WTC11 (cell line): ENCODE results near the gene PPP1R27. TPM values are rescaled to one million over a fixed set of nuclear protein-coding genes. Genes with fewer than 3 reads are reported as not detected.
A peak's percentile ranks its signal among the peaks of the same experiment; 100 is the strongest.

Experiments
- ATAC-seq: fragments of 200-7000 bp; cut with Tn5 transposase; 2 replicates; pipeline ENCODE4 v1.10.0; 2021; ENCODE audit warnings: mild to moderate bottlenecking, moderate library complexity
- CTCF ChIA-PET: fragments of 300-600 bp; sonication (Branson Sonifier 250); formaldehyde crosslinking; loops from one replicate; lab custom pipeline; 2021; ENCODE audit warnings: antibody characterized with exemption; lab: Charles Lee
- POLR2A ChIA-PET: fragments of 350-600 bp; sonication (Branson Sonifier 250); formaldehyde crosslinking; loops from one replicate; lab custom pipeline; 2021; ENCODE audit warnings: antibody characterized with exemption; lab: Charles Lee
- DNase-seq: peaks from one replicate; pipeline ENCODE4 v3.0.0; 2021; ENCODE audit warnings: low spot score
- H3K27ac Mint-ChIP-seq: 2 replicates; pipeline ENCODE4 v1.8.0; 2021; ENCODE audit warnings: mixed read lengths
- H3K27me3 Mint-ChIP-seq: 2 replicates; pipeline ENCODE4 v1.8.0; 2021; ENCODE audit warnings: low read depth, mild to moderate bottlenecking, moderate library complexity, mixed read lengths
- H3K36me3 Mint-ChIP-seq: 2 replicates; pipeline ENCODE4 v1.8.0; 2021; ENCODE audit warnings: mixed read lengths
- H3K4me1 Mint-ChIP-seq: 2 replicates; pipeline ENCODE4 v1.8.0; 2022; ENCODE audit warnings: mixed read lengths
- H3K4me3 Mint-ChIP-seq: 2 replicates; pipeline ENCODE4 v1.8.0; 2021; ENCODE audit warnings: mild to moderate bottlenecking, moderate library complexity, mixed read lengths
- H3K9me3 Mint-ChIP-seq: 2 replicates; pipeline ENCODE4 v1.8.0; 2021; ENCODE audit warnings: mixed read lengths
- ATF1 ChIP-seq: sonication (generic); formaldehyde crosslinking; IDR thresholded peaks from 2 replicates; pipeline ENCODE4 v1.8.1; 2023; ENCODE audit warnings: mild to moderate bottlenecking, moderate library complexity, missing genetic modification reagents
- FOXJ3 ChIP-seq: sonication (generic); formaldehyde crosslinking; IDR thresholded peaks from 2 replicates; pipeline ENCODE4 v1.9.0; 2021; ENCODE audit warnings: missing genetic modification reagents, mild to moderate bottlenecking, borderline replicate concordance
- FOXP4 ChIP-seq: sonication (generic); formaldehyde crosslinking; IDR thresholded peaks from 2 replicates; pipeline ENCODE4 v1.8.0; 2022; ENCODE audit warnings: mild to moderate bottlenecking, missing genetic modification reagents
- HMGXB4 ChIP-seq: sonication (generic); formaldehyde crosslinking; IDR thresholded peaks from 2 replicates; pipeline ENCODE4 v1.8.1; 2023; ENCODE audit warnings: mild to moderate bottlenecking, moderate library complexity, missing genetic modification reagents
- JAZF1 ChIP-seq: fragments of 250-450 bp; sonication (Bioruptor Pico); IDR thresholded peaks from 2 replicates; pipeline ENCODE4 v1.9.0; 2021; ENCODE audit warnings: moderate library complexity, mild to moderate bottlenecking, inconsistent platforms
- NR1H2 ChIP-seq: sonication (generic); formaldehyde crosslinking; IDR thresholded peaks from 2 replicates; pipeline ENCODE4 v1.9.0; 2021; ENCODE audit warnings: mild to moderate bottlenecking, moderate library complexity, missing genetic modification reagents
- ZNF232 ChIP-seq: sonication (generic); formaldehyde crosslinking; IDR thresholded peaks from 2 replicates; pipeline ENCODE4 v1.8.0; 2022; ENCODE audit warnings: mild to moderate bottlenecking, missing genetic modification reagents
- ZNF512 ChIP-seq: sonication (generic); formaldehyde crosslinking; IDR thresholded peaks from 2 replicates; pipeline ENCODE4 v1.8.1; 2022; ENCODE audit warnings: missing genetic modification reagents, borderline replicate concordance
- total RNA-seq: library from RNA; stranded (reverse); gene quantifications from 3 replicates; pipeline ENCODE4 v1.2.3, GENCODE V29; 2021
- TF ChIP-seq, protein P1 (sequence below): sonication (generic); formaldehyde crosslinking; conservative IDR thresholded peaks from 2 replicates; pipeline ENCODE4 v1.8.1; 2023; ENCODE audit warnings: mild to moderate bottlenecking, low read depth, missing genetic modification reagents, moderate library complexity
- TF ChIP-seq, protein P2 (sequence below): sonication (generic); formaldehyde crosslinking; IDR thresholded peaks from 2 replicates; pipeline ENCODE4 v1.8.1; 2023; ENCODE audit warnings: mild to moderate bottlenecking, missing genetic modification reagents
- TF ChIP-seq, protein P3 (sequence below): fragments of 200-600 bp; IDR thresholded peaks from 2 replicates; pipeline ENCODE4 v1.8.0; 2022; ENCODE audit warnings: antibody characterized with exemption
- TF ChIP-seq, protein P4 (sequence below): sonication (generic); formaldehyde crosslinking; IDR thresholded peaks from 2 replicates; pipeline ENCODE4 v1.8.0; 2023; ENCODE audit warnings: mild to moderate bottlenecking, missing genetic modification reagents
- TF ChIP-seq, protein P5 (sequence below): sonication (generic); formaldehyde crosslinking; IDR thresholded peaks from 2 replicates; pipeline ENCODE4 v1.8.0; 2022; ENCODE audit warnings: missing genetic modification reagents

PPP1R27 gene
- total RNA-seq, 1 experiment from 2014 or later = not detected

- Mint-ChIP-seq H3K9me3 (no peaks in the 10 kb centered on the region), H3K27me3 (no peaks in the 10 kb centered on the region), H3K27ac (peak overlapping the region; percentile 32; the same call in 1 of the 2 replicates), H3K36me3 (peaks cover 25% of the 10 kb centered on the region), H3K4me3 (no peak overlapping the region)
- ChIA-PET POLR2A (interaction anchor here (0.6 kb wide), 1 partner anchor 48 kb away, joined by 3 read pairs; no protein-coding TSS in a partner anchor), CTCF (no interaction called here)
- no peak for DNase-seq
- no peak for TF ChIP-seq FOXP4
- no peak for TF ChIP-seq FOXJ3 (CRISPR knock-in tag)
- TF ChIP-seq, protein P1, sequence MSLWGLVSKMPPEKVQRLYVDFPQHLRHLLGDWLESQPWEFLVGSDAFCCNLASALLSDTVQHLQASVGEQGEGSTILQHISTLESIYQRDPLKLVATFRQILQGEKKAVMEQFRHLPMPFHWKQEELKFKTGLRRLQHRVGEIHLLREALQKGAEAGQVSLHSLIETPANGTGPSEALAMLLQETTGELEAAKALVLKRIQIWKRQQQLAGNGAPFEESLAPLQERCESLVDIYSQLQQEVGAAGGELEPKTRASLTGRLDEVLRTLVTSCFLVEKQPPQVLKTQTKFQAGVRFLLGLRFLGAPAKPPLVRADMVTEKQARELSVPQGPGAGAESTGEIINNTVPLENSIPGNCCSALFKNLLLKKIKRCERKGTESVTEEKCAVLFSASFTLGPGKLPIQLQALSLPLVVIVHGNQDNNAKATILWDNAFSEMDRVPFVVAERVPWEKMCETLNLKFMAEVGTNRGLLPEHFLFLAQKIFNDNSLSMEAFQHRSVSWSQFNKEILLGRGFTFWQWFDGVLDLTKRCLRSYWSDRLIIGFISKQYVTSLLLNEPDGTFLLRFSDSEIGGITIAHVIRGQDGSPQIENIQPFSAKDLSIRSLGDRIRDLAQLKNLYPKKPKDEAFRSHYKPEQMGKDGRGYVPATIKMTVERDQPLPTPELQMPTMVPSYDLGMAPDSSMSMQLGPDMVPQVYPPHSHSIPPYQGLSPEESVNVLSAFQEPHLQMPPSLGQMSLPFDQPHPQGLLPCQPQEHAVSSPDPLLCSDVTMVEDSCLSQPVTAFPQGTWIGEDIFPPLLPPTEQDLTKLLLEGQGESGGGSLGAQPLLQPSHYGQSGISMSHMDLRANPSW = no peak
- TF ChIP-seq ATF1 = no peak
- TF ChIP-seq, protein P2, sequence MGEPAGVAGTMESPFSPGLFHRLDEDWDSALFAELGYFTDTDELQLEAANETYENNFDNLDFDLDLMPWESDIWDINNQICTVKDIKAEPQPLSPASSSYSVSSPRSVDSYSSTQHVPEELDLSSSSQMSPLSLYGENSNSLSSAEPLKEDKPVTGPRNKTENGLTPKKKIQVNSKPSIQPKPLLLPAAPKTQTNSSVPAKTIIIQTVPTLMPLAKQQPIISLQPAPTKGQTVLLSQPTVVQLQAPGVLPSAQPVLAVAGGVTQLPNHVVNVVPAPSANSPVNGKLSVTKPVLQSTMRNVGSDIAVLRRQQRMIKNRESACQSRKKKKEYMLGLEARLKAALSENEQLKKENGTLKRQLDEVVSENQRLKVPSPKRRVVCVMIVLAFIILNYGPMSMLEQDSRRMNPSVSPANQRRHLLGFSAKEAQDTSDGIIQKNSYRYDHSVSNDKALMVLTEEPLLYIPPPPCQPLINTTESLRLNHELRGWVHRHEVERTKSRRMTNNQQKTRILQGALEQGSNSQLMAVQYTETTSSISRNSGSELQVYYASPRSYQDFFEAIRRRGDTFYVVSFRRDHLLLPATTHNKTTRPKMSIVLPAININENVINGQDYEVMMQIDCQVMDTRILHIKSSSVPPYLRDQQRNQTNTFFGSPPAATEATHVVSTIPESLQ (CRISPR knock-in tag) = no peak
- TF ChIP-seq, protein P3, sequence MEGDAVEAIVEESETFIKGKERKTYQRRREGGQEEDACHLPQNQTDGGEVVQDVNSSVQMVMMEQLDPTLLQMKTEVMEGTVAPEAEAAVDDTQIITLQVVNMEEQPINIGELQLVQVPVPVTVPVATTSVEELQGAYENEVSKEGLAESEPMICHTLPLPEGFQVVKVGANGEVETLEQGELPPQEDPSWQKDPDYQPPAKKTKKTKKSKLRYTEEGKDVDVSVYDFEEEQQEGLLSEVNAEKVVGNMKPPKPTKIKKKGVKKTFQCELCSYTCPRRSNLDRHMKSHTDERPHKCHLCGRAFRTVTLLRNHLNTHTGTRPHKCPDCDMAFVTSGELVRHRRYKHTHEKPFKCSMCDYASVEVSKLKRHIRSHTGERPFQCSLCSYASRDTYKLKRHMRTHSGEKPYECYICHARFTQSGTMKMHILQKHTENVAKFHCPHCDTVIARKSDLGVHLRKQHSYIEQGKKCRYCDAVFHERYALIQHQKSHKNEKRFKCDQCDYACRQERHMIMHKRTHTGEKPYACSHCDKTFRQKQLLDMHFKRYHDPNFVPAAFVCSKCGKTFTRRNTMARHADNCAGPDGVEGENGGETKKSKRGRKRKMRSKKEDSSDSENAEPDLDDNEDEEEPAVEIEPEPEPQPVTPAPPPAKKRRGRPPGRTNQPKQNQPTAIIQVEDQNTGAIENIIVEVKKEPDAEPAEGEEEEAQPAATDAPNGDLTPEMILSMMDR = no peak
- TF ChIP-seq JAZF1 (CRISPR knock-in tag) = no peak
- no peak for TF ChIP-seq NR1H2
- no peak for TF ChIP-seq ZNF232 (CRISPR knock-in tag)
- TF ChIP-seq, protein P4, sequence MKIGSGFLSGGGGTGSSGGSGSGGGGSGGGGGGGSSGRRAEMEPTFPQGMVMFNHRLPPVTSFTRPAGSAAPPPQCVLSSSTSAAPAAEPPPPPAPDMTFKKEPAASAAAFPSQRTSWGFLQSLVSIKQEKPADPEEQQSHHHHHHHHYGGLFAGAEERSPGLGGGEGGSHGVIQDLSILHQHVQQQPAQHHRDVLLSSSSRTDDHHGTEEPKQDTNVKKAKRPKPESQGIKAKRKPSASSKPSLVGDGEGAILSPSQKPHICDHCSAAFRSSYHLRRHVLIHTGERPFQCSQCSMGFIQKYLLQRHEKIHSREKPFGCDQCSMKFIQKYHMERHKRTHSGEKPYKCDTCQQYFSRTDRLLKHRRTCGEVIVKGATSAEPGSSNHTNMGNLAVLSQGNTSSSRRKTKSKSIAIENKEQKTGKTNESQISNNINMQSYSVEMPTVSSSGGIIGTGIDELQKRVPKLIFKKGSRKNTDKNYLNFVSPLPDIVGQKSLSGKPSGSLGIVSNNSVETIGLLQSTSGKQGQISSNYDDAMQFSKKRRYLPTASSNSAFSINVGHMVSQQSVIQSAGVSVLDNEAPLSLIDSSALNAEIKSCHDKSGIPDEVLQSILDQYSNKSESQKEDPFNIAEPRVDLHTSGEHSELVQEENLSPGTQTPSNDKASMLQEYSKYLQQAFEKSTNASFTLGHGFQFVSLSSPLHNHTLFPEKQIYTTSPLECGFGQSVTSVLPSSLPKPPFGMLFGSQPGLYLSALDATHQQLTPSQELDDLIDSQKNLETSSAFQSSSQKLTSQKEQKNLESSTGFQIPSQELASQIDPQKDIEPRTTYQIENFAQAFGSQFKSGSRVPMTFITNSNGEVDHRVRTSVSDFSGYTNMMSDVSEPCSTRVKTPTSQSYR = no peak
- TF ChIP-seq ZNF512 (CRISPR knock-in tag) = no peak
- TF ChIP-seq, protein P5, sequence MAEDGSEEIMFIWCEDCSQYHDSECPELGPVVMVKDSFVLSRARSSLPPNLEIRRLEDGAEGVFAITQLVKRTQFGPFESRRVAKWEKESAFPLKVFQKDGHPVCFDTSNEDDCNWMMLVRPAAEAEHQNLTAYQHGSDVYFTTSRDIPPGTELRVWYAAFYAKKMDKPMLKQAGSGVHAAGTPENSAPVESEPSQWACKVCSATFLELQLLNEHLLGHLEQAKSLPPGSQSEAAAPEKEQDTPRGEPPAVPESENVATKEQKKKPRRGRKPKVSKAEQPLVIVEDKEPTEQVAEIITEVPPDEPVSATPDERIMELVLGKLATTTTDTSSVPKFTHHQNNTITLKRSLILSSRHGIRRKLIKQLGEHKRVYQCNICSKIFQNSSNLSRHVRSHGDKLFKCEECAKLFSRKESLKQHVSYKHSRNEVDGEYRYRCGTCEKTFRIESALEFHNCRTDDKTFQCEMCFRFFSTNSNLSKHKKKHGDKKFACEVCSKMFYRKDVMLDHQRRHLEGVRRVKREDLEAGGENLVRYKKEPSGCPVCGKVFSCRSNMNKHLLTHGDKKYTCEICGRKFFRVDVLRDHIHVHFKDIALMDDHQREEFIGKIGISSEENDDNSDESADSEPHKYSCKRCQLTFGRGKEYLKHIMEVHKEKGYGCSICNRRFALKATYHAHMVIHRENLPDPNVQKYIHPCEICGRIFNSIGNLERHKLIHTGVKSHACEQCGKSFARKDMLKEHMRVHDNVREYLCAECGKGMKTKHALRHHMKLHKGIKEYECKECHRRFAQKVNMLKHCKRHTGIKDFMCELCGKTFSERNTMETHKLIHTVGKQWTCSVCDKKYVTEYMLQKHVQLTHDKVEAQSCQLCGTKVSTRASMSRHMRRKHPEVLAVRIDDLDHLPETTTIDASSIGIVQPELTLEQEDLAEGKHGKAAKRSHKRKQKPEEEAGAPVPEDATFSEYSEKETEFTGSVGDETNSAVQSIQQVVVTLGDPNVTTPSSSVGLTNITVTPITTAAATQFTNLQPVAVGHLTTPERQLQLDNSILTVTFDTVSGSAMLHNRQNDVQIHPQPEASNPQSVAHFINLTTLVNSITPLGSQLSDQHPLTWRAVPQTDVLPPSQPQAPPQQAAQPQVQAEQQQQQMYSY (CRISPR knock-in tag) = no peak
- no peak for TF ChIP-seq HMGXB4
- TF ChIP-seq, all 79 proteins: peak for 0
- no peaks in the 10 kb centered on the region for H3K4me1 Mint-ChIP-seq
- ATAC-seq = no peak
These were observed 44.3 kb upstream of the PPP1R27 start for GRCh38 chr17:81879121-81879520.
